Karpas-422 (cell line): ENCODE results near the gene GRAMD2A. TPM values are rescaled to one million over a fixed set of nuclear protein-coding genes. Genes with fewer than 3 reads are reported as not detected.

ENCODE experiments used
- DNase-seq: peaks from one replicate; pipeline ENCODE4 v3.0.0-alpha.2; 2015
- H2AFZ ChIP-seq: fragments of 200-600 bp; sonication (generic); 2 replicates; pipeline ENCODE4 v1.6.1; 2014; ENCODE audit warnings: antibody characterized with exemption, low read length, mixed read lengths
- H3K27ac ChIP-seq: fragments of 200-600 bp; sonication (generic); 2 replicates; pipeline ENCODE4 v1.5.1; 2014; ENCODE audit warnings: mild to moderate bottlenecking, low read length, moderate library complexity
- H3K27me3 ChIP-seq: fragments of 200-600 bp; sonication (generic); 2 replicates; pipeline ENCODE4 v1.6.1; 2014; ENCODE audit warnings: low read length, mixed read lengths
- H3K36me3 ChIP-seq: fragments of 200-600 bp; sonication (generic); 2 replicates; pipeline ENCODE4 v1.6.1; 2014; ENCODE audit warnings: low read length, mixed read lengths; ENCODE audit not compliant: insufficient read depth
- H3K4me1 ChIP-seq: fragments of 200-600 bp; sonication (generic); 2 replicates; pipeline ENCODE4 v1.6.1; 2014; ENCODE audit warnings: mild to moderate bottlenecking, low read length, mixed read lengths
- H3K4me2 ChIP-seq: fragments of 200-600 bp; sonication (generic); 2 replicates; pipeline ENCODE4 v1.6.1; 2014; ENCODE audit warnings: low read length, low read depth, mild to moderate bottlenecking; ENCODE audit not compliant: poor library complexity, severe bottlenecking
- H3K4me3 ChIP-seq: fragments of 200-600 bp; sonication (generic); 2 replicates; pipeline ENCODE4 v1.5.1; 2014; ENCODE audit warnings: mild to moderate bottlenecking, antibody characterized with exemption, low read length, mixed read lengths
- H3K79me2 ChIP-seq: fragments of 200-600 bp; sonication (generic); 2 replicates; pipeline ENCODE4 v1.6.1; 2014; ENCODE audit warnings: mild to moderate bottlenecking, low read length, mixed read lengths
- H3K9ac ChIP-seq: fragments of 200-600 bp; sonication (generic); 2 replicates; pipeline ENCODE4 v1.6.0; 2014; ENCODE audit warnings: low read length
- H3K9me2 ChIP-seq: fragments of 200-600 bp; sonication (generic), shearing (Covaris generic); replicated peaks from 2 replicates; pipeline ENCODE4 v1.6.0; 2014; ENCODE audit warnings: mild to moderate bottlenecking, low read length, moderate library complexity; ENCODE audit not compliant: insufficient read depth
- H3K9me3 ChIP-seq: fragments of 300-700, 200-600 bp; sonication (generic); 2 replicates; pipeline ENCODE4 v1.6.1; 2014; ENCODE audit warnings: low read length, mixed read lengths
- H4K20me1 ChIP-seq: fragments of 200-600 bp; sonication (generic); 2 replicates; pipeline ENCODE4 v1.6.1; 2014; ENCODE audit warnings: mild to moderate bottlenecking, antibody characterized with exemption, low read length, low read depth; ENCODE audit not compliant: insufficient read depth
- total RNA-seq: library from RNA; depleted of rRNA; stranded (reverse); fragments of >200 nt; shearing (Covaris generic); gene quantifications from 2 replicates; pipeline ENCODE4 v1.2.3, GENCODE V29; 2014; ENCODE audit warnings: low replicate concordance

GRAMD2A gene
- total RNA-seq, 1 experiment from 2014 or later = not detected

- H3K27ac ChIP-seq = no peak overlapping the region
- H3K4me2 ChIP-seq = no peak overlapping the region
- H3K9ac ChIP-seq = no peak overlapping the region
- no peaks in the 10 kb centered on the region for H3K9me2 ChIP-seq
- no peaks in the 10 kb centered on the region for H3K27me3 ChIP-seq
- H3K4me1 ChIP-seq = no peaks in the 10 kb centered on the region
- no peak overlapping the region for H3K4me3 ChIP-seq
- H3K9me3 ChIP-seq = no peaks in the 10 kb centered on the region
- H3K79me2 ChIP-seq = no peaks in the 10 kb centered on the region
- no peak for DNase-seq
- no peak overlapping the region for H2AFZ ChIP-seq
- H3K36me3 ChIP-seq = no peaks in the 10 kb centered on the region
- no peaks in the 10 kb centered on the region for H4K20me1 ChIP-seq
These were observed 35.0 kb downstream of the GRAMD2A start for GRCh38 chr15:72162569-72162968.

- Histone ChIP-seq H3K9me3 (no peaks in the 10 kb centered on the region), H3K9me2 (no peaks in the 10 kb centered on the region), H3K36me3 (no peaks in the 10 kb centered on the region), H4K20me1 (no peaks in the 10 kb centered on the region), H3K4me1 (no peaks in the 10 kb centered on the region), H3K79me2 (no peaks in the 10 kb centered on the region), H3K4me2 (no peak overlapping the region), H3K27me3 (no peaks in the 10 kb centered on the region), H2AFZ (no peak overlapping the region), H3K4me3 (no peak overlapping the region), H3K9ac (no peak overlapping the region), H3K27ac (no peak overlapping the region)
- no peak for DNase-seq
These were observed 36.0 kb downstream of the GRAMD2A start for GRCh38 chr15:72161361-72162132.

- Histone ChIP-seq H3K27ac (no peak overlapping the region), H3K9ac (no peak overlapping the region), H3K79me2 (no peaks in the 10 kb centered on the region), H3K4me2 (no peak overlapping the region), H2AFZ (no peak overlapping the region), H3K4me3 (no peak overlapping the region), H3K27me3 (no peaks in the 10 kb centered on the region), H3K4me1 (peaks cover 5% of the 10 kb centered on the region), H3K9me2 (no peaks in the 10 kb centered on the region), H3K36me3 (no peaks in the 10 kb centered on the region), H3K9me3 (no peaks in the 10 kb centered on the region), H4K20me1 (no peaks in the 10 kb centered on the region)
- DNase-seq = no peak
These were observed 36.8 kb downstream of the GRAMD2A start for GRCh38 chr15:72160696-72161245.

- no peak overlapping the region for H3K27ac ChIP-seq
- peaks cover 16% of the 10 kb centered on the region for H3K4me1 ChIP-seq
- H3K79me2 ChIP-seq = no peaks in the 10 kb centered on the region
- no peaks in the 10 kb centered on the region for H3K27me3 ChIP-seq
- H2AFZ ChIP-seq = no peak overlapping the region
- DNase-seq = no peak
- H4K20me1 ChIP-seq = no peaks in the 10 kb centered on the region
- no peak overlapping the region for H3K4me3 ChIP-seq
- no peaks in the 10 kb centered on the region for H3K36me3 ChIP-seq
- no peak overlapping the region for H3K4me2 ChIP-seq
- no peaks in the 10 kb centered on the region for H3K9me2 ChIP-seq
- H3K9me3 ChIP-seq = no peaks in the 10 kb centered on the region
- no peak overlapping the region for H3K9ac ChIP-seq
These were observed 40.7 kb downstream of the GRAMD2A start for GRCh38 chr15:72156928-72157327.

- no peaks in the 10 kb centered on the region for H4K20me1 ChIP-seq
- H3K4me1 ChIP-seq = peaks cover 16% of the 10 kb centered on the region
- DNase-seq = peak; percentile 95
- no peaks in the 10 kb centered on the region for H3K79me2 ChIP-seq
- H3K27me3 ChIP-seq = no peaks in the 10 kb centered on the region
- no peak overlapping the region for H3K27ac ChIP-seq
- H3K9me3 ChIP-seq = no peaks in the 10 kb centered on the region
- peak overlapping the region; percentile 65 for H3K9ac ChIP-seq
- H3K36me3 ChIP-seq = no peaks in the 10 kb centered on the region
- H2AFZ ChIP-seq = peak overlapping the region; percentile 97
- no peaks in the 10 kb centered on the region for H3K9me2 ChIP-seq
- peak overlapping the region; percentile 79 for H3K4me2 ChIP-seq
- H3K4me3 ChIP-seq = peak overlapping the region; percentile 66
These were observed 41.7 kb downstream of the GRAMD2A start for GRCh38 chr15:72155635-72156616.

GRCh38 chr15:72155003-72155621, 42.5 kb downstream of the GRAMD2A start:
- peak overlapping the region; percentile 79 for H3K4me2 ChIP-seq
- H2AFZ ChIP-seq = peak overlapping the region; percentile 97; the same call in 1 of the 2 replicates
- H3K9ac ChIP-seq = peak overlapping the region; percentile 65
- H3K4me1 ChIP-seq = peaks cover 16% of the 10 kb centered on the region
- H4K20me1 ChIP-seq = no peaks in the 10 kb centered on the region
- H3K4me3 ChIP-seq = peak overlapping the region; percentile 66
- no peaks in the 10 kb centered on the region for H3K27me3 ChIP-seq
- H3K9me2 ChIP-seq = no peaks in the 10 kb centered on the region
- H3K9me3 ChIP-seq = no peaks in the 10 kb centered on the region
- no peaks in the 10 kb centered on the region for H3K79me2 ChIP-seq
- no peaks in the 10 kb centered on the region for H3K36me3 ChIP-seq
- no peak overlapping the region for H3K27ac ChIP-seq
- no peak for DNase-seq

GRCh38 chr15:72154316-72154715, 43.3 kb downstream of the GRAMD2A start:
- Histone ChIP-seq H3K27me3 (no peaks in the 10 kb centered on the region), H3K9ac (no peak overlapping the region), H3K4me3 (no peak overlapping the region), H3K36me3 (no peaks in the 10 kb centered on the region), H3K4me2 (no peak overlapping the region), H2AFZ (no peak overlapping the region), H3K79me2 (no peaks in the 10 kb centered on the region), H4K20me1 (no peaks in the 10 kb centered on the region), H3K9me2 (no peaks in the 10 kb centered on the region), H3K4me1 (peaks cover 16% of the 10 kb centered on the region), H3K9me3 (no peaks in the 10 kb centered on the region), H3K27ac (no peak overlapping the region)
- no peak for DNase-seq
